Cardiac septum (tissue), 1 donor: ENCODE data around the gene HS3ST3A1. TPM values are rescaled to one million over a fixed set of nuclear protein-coding genes. Genes with fewer than 3 reads are reported as not detected.
"Not testable (repeated sequence)": the region's sequence is repeated elsewhere in the genome, so short reads cannot be mapped to it uniquely, and the experiment has no call there.

Experiments
- DNase-seq: peaks from one replicate; pipeline ENCODE4 v3.0.0-alpha.2; 2020; ENCODE audit warnings: low spot score
- intact Hi-C: fragments of 100-400 bp; cut with DNase I; formaldehyde crosslinking; loops from one replicate; pipeline ENCODE4 v1.14.0; 2022
- total RNA-seq: library from RNA; stranded (reverse); fragmentation: NEBNext Ultra II Directional; extraction: Animal tissue kit (Norgen Biotek cat#: 25700); gene quantifications from one replicate; pipeline ENCODE4 v1.2.1, GENCODE V29; 2021
- donor health status: DM: no; HTN: no; CAD: no.

Gene HS3ST3A1
- total RNA-seq, 1 donor from 2014 or later = 3.2 TPM

DNA sequence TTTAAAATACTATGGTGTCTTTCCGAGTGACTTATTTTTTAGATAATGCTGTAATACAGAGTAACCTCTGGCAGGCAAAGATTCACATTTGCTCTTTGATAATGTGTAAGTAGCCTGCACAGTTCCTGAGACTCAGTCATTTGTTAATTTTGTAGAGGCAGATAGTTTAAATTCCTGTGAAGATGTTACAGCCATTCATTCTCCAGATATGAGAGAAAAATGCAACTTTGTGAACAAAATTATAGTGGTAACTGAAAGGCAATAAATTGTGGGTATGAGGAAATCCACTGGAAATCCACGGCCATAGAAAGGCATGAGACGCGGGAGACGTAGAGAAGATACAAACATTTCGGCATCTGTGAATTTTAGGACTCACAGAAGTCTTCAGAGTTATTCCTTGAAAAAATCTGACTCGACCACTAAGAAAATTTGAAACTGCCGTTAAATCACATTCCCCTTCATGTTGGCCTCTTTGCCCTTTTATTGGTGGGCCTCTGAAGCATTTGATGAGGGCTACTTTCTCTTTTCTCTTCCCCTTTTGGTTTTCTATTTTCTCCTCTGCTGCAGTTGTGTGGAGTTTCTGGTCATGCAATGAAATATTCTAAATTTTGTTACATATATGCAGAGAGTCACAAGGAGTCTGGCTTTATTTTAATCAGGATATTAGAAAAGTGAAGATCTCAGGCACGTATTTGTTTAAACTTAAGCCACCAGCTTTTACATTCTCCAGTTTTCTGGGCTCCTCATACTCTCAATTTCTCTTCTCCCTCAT is 18.8 kb downstream of the HS3ST3A1 start:
- no peak for DNase-seq
- intact Hi-C loops = no loop called here

DNA sequence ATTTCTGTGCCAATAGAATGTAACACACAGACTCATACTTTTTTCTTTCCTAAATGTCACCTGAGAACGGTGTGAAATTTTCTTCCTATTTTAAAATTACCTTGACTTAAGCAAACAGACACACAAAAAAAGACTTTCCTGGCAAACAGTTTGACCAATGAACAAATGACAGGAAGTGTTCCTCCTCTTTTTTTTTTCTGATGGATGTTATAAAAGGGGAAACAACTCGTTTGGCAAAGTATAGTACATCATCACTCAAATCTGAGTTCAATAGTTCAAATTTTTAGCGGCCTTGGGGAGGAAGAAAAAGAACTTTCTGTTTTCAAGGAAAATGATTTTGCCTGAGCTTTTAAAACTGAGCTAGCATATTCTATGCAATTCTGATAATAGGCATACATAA is 19.8 kb downstream of the HS3ST3A1 start:
- intact Hi-C loops = no loop called here
- no peak for DNase-seq

DNA sequence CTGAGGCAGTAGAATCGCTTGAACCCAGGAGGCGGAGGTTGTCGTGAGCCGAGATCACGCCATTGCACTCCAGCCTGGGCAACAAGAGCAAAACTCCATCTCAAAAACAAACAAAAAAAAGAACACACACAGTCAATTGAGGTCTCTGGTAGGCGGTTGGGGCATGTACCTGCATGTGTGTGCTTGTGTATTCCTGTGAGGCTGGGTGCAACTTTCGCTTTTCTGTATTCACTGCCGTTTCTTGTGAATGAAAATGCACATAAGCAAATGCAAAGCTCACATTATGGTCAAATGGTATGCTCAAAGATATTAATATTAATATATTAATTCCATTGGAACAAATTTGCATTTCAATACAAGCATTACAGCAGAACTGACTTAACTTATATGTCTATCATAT is 20.9 kb downstream of the HS3ST3A1 start:
- DNase-seq = no peak
- intact Hi-C loops = no loop called here

DNA sequence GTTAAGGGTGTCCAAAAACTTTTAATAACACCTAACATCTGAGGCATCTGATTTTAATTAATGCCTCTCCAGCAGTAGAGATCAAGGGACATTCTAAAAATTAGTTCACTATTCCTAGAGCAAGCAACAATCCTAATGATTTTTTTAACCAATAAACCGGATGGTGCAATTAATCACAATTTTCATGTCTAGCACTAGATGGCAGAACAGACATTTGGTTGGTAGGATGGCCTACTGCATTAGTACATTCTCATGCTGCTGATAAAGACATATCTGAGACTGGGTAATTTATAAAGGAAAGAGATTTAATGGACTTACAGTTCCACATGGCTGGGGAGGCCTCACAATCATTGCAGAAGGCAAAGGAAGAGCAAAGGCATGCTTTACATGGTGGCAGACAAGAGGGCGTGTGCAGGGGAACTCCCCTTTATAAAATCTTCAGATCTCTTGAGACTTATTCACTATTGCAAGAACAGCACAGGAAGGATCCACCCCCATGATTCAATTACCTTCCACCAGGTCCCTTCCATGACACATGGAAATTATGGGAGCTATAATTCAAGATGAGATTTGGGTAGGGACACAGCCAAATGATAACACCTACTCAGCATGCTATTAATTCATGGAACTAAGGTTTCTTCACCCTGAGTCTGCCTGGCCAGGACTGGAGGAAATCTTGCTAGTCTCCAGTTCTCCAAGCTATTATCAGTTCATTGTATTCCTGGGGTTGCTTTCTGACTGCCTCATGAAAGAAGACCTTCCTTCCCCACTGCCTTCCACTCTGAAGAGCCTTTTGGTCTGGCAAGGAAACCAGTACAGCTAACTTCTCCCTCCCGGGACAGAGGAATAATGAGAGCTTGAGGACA is 24.8 kb downstream of the HS3ST3A1 start:
- no peak for DNase-seq
- intact Hi-C loops = no loop called here

DNA sequence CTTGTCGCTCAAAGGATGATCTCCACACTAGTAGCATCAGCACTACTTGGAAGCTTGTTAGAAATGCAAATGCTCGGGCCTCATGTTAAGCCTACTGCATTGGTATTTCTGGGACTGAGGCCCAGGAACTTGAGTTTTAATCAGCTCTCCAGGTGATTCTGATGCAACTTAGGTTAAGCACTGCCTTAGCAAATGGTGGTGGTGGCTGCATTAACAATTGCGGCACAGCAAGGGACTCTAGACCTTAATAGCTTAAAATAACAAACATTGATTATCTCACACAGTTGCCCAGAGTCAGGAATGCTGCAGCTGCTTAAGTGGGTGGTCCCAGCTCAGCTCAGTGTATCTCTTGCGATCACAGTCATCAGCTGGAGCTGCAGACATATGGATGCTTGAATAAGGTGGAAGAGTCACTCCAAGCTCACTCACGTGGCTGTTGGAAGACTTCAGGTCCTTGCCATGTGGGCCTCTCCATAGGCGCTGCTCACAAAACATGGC is 25.8 kb downstream of the HS3ST3A1 start:
- DNase-seq = no peak
- intact Hi-C loops = no loop called here

DNA sequence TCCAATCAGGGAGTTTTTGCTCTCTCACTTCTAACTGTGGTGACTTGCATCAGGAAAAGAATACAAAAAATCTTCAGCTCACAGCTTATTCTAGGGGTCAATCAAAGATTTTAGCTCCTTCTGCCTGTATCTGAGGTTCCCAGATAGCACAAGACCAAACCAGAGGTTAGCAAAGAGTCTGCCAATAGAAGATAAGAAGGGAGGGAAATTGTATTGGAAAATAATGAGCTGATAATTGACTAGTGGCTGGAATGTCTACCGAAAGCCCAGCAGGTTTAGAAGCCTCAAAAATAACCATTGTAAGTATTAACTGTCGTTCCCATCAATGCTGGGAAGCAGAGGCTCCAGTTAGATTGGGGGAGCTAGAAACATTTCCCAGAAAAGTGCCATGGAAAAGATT is 26.3 kb downstream of the HS3ST3A1 start:
- intact Hi-C loops = no loop called here
- DNase-seq = no peak

DNA sequence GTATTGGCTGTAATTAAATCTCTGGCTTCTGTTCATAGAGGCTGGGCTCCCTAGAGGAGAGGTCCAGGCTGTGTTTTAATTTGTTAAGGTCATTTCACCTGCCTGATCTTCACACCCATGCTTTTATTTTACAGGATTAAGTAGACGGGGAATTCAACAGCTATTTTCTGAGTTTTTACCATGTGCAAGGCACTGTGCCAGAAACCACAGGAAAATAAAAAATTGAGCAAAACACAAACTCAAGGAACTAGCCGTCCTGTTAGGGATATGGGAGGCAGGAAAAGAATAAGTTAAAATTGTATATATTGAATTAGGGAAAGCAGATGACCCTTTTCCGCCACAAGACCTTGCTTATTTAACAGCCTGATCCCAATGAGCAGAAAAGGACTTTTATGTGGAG is 29.1 kb downstream of the HS3ST3A1 start:
- intact Hi-C loops = no loop called here
- DNase-seq = no peak

DNA sequence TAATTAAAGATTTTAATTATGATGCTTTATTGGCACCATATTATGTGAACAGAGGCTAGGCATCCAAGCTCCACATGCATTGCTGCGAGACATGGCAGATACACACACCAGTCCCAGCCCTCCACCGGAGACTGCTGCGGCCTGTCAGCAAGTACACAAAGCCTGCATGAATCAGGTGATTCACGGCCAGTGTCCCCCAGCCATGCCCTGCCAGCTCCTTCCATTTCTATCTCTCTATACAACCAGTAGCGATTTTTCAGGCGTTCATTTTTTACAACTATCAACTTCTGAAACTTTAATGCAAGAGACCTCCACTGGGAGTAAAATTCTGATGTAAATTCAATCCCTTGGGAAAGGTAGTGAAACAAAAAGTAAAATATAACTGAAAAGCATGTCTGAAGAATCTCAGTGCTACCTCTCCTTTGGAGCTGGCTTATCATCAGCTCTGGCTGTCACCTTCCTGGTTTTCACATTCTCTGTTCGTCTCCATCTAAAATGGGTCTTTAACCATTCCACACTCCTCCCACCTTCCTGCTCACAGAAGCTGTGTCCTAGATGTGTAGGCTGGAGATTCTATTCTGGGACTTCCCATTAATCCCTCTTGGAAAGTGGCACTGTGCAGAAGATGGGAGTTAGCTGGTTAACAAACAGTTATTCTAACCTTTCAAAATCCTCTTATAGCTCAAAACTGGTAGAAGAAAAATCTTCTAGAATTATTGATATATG is 32.2 kb downstream of the HS3ST3A1 start:
- intact Hi-C loops = no loop called here
- DNase-seq = no peak

DNA sequence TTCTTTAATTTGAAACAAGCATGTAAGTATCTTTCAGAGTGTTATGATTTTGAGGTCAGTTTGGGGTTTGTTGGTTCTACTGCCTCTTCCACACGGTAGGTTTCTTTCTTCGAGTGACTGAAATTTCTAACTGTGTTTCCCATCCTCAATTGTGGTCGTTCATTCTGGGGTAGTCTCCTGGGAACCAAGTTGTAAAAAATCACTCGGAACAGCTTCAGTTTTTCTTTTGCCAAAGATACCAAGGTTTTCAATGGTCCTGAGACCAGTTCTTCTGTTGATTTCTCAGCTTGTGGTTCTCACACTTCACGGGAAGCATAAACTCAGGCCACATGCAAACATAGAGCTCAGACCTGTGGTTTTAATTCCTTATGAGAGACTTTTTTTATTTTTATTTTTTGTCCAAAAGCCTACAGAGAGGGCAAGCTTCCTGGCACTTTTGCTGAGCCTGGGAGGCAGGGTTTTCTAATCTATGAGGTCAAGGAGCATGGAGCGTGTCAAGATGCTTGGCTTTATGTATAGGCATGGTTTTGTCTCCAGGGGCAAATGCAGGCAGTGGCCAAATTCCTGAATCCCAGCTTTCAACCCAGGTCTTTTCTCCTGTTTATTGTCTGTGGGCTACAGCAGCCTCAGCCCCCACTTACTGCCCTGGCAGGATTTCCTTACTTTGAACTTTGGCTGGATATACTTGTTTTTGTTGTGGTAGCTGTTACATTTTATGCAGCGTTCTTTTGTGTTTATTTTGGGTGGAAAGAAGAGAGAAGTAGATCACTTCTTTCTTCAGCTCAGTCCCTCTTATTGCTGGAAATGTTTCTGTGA is 32.9 kb downstream of the HS3ST3A1 start:
- intact Hi-C loops = no loop called here
- DNase-seq = no peak

DNA sequence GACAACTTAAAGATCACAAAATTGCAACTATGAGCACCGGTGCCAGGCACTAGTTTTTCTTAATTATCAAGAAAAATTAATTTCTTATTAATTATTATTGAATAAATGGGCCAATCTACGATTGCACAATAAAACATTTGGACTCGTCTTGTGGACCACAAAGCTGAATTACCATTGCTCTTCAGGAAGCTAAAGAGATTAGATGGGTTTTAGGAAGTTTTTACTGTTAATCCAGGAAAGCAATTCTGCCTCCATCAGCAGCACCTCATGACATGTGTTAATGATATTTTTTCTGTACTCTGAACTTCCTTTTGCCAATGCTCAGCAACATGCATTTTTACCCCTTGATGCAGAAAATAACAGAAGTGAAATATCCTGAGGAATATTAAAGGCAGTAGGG is 37.9 kb downstream of the HS3ST3A1 start:
- intact Hi-C loops = no loop called here
- DNase-seq = no peak

DNA sequence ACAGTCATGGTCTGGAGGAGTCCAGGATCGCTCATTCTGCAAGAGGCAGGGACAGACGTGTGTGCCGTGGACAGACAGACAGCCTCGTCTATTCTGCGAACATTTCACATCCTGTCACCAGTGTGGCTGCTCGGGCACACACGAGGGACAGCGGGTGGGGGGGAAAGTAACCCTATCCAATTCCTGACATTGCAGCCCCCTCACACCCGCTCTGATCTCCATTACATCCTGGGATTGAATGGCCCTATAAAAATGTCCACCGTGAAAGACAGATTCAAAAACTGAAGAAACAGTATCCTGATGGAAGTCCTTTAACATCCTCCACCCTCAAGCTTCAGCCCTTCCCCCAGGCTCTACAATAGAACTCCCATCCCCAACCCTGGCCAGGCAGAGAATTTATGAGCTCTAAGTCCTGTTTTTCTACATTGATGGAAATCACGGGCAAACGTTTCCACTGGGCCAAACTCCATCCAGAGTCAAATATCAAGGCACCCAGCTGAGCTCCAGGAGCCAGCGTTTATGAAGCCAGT is 39.4 kb downstream of the HS3ST3A1 start:
- intact Hi-C loops = no loop called here
- no peak for DNase-seq

DNA sequence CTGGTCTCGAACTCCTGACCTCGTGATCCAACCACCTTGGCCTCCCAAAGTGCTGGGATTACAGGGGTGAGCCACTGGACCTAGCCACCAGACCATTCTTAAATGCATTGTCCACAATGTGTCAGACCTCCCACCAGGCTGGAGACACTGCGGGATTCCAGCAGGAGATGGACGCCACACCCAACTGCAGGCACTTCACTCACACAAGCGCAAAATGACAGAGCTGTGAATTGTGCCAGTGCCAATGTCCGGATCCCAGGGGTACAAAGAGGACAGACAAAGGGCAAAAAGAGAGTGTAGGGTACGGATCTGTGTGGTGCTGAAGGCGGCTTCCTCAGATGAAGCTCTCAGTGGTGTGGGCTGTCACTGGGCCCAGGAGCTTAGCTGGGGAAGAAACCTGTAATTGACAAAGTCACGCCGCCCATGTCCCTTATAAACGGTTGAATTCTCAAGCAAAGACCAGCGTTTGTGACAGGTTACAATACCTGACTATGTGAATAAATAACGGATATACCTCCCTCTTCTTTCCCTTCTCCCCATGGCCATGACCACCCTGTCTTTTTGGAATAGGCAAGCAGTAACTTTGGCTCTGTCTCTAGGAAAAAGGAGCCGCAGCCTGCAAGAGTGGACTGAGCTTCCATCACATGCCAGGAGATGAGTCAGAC is 40.0 kb downstream of the HS3ST3A1 start:
- DNase-seq = no peak
- intact Hi-C loops = no loop called here

DNA sequence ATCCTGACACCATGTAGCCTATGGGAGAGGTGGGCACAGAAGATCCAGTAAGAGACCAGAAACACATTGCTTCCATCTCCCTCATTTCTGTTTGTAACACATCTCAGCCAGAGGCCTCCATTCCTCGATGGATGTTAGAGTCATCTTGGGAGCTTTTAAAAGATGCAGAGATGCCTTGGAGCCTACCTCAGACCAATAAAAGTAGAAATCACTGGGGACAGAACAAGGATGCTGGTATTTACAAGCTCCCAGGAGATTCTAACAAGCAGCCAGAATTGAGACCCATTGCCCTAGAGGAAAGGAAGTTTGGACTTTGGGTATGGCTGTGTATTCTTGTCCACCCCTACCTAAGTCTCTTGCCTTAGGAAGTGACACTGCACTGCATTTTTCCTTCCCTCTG is 40.8 kb downstream of the HS3ST3A1 start:
- no peak for DNase-seq
- intact Hi-C loops = no loop called here

DNA sequence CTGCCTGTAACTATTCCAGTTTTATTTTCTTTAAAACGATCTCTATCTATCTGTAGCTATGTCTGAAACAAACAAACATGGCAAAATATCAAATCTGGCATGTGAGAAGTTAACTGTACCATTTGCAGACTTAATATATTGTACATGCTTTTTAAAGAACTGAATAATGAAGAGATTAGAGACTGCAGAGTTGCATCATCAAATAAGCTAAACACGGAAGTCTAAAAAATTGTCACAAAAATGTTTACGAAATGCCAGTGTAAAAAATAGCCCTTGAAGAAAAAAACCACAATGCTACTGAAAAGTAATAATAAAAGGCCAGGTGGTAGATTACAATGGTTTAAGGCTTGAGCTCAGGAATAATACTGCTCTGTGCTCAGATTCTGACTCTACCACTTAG is 43.1 kb downstream of the HS3ST3A1 start:
- no peak for DNase-seq
- intact Hi-C loops = no loop called here

DNA sequence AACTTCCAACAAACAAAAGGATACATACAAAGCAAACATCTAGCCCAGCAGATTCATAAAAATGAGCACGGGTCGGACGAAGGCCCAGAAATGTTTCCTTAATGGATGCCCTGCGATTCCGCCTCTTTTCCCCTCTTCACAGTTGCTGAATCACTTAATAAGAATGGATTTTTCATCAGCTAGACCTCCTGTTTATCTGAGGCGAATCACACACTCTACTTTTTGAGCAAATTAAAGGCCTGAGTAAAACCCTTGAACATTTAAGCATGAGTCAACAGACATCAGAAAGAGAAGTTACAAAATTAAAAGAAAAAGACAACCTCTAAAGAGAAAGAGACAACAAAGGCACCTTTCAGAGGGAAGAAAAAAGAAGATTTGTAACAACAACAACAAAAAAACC is 44.7 kb downstream of the HS3ST3A1 start:
- intact Hi-C loops = no loop called here
- DNase-seq = no peak

DNA sequence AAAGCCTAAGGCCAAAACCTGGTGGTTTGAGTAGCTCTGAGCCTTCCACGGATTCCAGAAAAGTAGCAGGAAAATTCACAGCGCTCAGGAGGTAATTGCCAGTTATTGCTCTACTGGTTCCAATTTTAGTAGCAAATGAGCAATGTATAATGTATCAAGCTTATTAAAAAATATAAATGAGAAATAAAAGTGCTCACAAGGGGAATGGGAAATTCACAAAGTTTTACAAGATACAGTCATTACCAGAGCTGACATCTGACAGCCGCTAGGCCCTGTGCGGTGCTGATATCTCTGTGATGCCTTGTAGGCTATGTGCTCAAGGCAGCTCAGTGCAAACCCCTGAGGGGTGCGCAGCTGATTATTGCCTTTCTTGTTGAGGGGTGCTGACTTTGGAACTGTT is 47.5 kb downstream of the HS3ST3A1 start:
- intact Hi-C loops = no loop called here
- no peak for DNase-seq

DNA sequence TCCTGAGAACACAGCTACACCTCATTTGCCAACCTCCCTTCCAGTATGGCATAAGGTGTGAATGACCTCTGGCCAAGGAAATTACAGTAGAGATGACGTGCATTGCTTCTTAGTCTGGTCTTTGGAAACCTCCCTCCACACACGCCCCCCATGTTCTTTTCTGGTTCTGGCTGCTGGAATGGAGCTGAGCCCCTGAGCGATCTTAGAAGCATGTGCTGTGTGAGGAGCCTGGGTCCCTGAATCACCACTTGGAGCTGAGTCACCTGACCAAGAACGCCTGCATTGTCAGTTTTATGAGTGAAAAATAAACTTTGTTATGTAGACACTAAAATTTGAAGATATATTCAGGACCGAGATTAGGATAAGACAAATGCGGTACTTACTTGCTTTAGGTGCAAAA is 51.4 kb downstream of the HS3ST3A1 start:
- DNase-seq = no peak
- intact Hi-C loops = no loop called here

DNA sequence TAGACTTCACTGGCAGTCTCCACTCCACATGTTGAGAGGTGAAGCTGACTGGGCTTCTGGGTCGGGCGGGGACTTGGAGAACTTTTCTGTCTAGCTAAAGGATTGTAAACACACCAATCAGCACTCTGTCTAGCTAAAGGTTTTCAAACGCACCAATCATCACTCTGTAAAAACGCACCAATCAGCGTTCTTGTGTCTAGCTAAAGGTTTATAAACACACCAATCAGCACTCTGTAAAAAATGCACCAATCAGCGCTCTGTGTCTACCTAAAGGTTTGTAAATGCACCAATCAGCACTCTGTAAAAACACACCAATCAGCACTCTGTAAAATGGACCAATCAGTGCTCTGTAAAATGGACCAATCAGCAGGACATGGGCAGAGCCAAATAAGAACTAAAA is 53.2 kb downstream of the HS3ST3A1 start:
- DNase-seq, intact Hi-C loops: not testable (repeated sequence)

DNA sequence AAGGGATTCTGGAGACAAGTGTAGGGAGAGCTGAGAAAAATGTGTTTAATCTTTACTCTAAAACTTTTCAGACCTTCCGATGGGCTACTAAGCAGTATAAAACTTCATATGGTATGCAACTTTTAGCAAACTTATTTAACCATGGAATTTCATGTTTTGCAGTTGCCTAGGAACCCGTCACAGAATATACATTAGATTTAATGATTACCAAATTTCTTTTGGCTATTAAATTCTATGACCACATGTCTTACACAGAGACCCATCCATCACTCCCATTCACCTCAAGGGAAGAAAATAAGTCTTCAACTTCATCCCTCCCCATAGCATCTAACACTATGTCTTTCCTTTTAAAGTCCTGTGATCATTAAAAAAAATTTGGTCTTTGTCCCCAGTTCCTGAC is 54.9 kb downstream of the HS3ST3A1 start:
- no peak for DNase-seq
- intact Hi-C loops = no loop called here
